Activated gamma-delta T cell treated with Interleukin-2 at 50 U/mL for 16 hours (primary cell): ENCODE data around the gene MRO.

Experiments used
- DNase-seq: peaks from one replicate; pipeline ENCODE4 v3.0.0-alpha.2; 2020

MRO gene

GRCh38 chr18:50832754-50833153 is 12.9 kb upstream of the MRO start:
- no peak for DNase-seq

- no peak for DNase-seq
These were observed 10.7 kb upstream of the MRO start for GRCh38 chr18:50830544-50830943.

- DNase-seq = no peak
These were observed 9.8 kb upstream of the MRO start for GRCh38 chr18:50829644-50830043.

GRCh38 chr18:50826027-50826426 is 6.2 kb upstream of the MRO start:
- DNase-seq = no peak

- no peak for DNase-seq
These were observed 5.8 kb upstream of the MRO start for GRCh38 chr18:50825621-50826020.

- no peak for DNase-seq
These were observed 2.9 kb upstream of the MRO start for GRCh38 chr18:50822756-50823155.

GRCh38 chr18:50820901-50821520 is 1.2 kb upstream of the MRO start:
- no peak for DNase-seq

GRCh38 chr18:50819027-50819727 is 639 bp downstream of the MRO start:
- no peak for DNase-seq

- no peak for DNase-seq
These were observed 3.2 kb downstream of the MRO start for GRCh38 chr18:50816419-50817166.

- DNase-seq = no peak
These were observed 5.4 kb downstream of the MRO start for GRCh38 chr18:50814395-50814794.

GRCh38 chr18:50813353-50813752 is 6.5 kb downstream of the MRO start:
- DNase-seq = no peak

- no peak for DNase-seq
These were observed 7.0 kb downstream of the MRO start for GRCh38 chr18:50812834-50813233.

GRCh38 chr18:50807176-50807575 is 12.6 kb downstream of the MRO start:
- DNase-seq = no peak

GRCh38 chr18:50806208-50806616 is 13.6 kb downstream of the MRO start:
- no peak for DNase-seq

GRCh38 chr18:50805732-50806131 is 14.1 kb downstream of the MRO start:
- no peak for DNase-seq

GRCh38 chr18:50803592-50803991 is 16.2 kb downstream of the MRO start:
- no peak for DNase-seq

- no peak for DNase-seq
These were observed 17.7 kb downstream of the MRO start for GRCh38 chr18:50802141-50802540.

GRCh38 chr18:50797142-50797541 is 22.7 kb downstream of the MRO start:
- DNase-seq = no peak

- DNase-seq = no peak
These were observed 23.3 kb downstream of the MRO start for GRCh38 chr18:50796495-50796894.

GRCh38 chr18:50793641-50794565 is 25.9 kb downstream of the MRO start:
- no peak for DNase-seq

- no peak for DNase-seq
These were observed 26.9 kb downstream of the MRO start for GRCh38 chr18:50792885-50793284.

- no peak for DNase-seq
These were observed 28.0 kb downstream of the MRO start for GRCh38 chr18:50791599-50792438.
